Activated gamma-delta T cell treated with Interleukin-2 at 50 U/mL for 16 hours (primary cell): Measurements from ENCODE around the gene ANKMY2.

Source experiments
- DNase-seq: peaks from one replicate; pipeline ENCODE4 v3.0.0-alpha.2; 2020

Gene ANKMY2

DNA sequence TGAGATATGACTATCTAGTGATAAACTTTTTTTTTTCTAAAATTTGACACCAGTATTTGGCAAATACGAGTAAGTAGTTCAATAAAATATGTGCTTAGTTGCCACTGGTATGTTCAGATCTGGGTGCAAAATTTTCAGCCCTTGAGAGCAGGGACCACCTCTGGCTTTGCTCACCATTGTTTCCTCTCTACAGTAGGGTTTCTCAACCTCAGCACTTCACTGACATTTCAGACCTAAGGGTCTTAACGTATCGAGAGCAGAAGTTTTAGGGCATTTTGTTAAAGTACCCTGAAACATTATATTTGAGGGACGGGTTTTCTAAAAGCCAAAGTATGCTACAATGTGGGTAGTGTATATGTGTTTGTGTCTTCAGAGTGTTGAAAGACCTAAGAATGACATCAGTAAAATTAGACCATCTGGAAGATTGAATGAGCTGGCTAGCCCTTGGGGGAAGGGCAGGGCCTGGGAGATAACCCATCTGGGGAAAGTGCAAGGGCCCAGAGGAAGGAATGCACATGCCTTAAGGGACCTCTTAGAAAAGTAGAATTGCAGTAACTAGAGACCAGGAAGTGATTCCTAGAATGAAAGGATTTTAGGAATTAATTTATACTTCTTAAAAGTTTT lies 12.2 kb upstream of the ANKMY2 start:
- DNase-seq = no peak

DNA sequence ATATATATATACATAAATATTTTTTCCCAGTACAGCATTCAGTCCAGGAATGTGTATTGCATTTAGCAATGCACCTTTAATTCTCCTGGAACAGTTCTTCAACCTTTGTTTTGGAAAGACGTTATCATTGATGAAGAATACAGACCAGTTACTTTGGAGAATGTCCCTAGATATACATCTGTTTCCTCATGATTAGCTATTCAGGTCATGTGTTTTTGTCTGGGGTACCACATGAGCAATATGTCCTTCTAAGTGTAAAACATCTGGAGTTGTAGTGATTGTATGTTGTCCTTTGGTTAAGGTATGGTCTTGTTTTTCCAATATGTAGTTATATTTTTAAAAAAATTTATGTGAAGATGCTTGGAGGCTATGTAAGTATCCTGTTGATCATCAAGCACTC lies 10.6 kb upstream of the ANKMY2 start:
- DNase-seq = no peak

DNA sequence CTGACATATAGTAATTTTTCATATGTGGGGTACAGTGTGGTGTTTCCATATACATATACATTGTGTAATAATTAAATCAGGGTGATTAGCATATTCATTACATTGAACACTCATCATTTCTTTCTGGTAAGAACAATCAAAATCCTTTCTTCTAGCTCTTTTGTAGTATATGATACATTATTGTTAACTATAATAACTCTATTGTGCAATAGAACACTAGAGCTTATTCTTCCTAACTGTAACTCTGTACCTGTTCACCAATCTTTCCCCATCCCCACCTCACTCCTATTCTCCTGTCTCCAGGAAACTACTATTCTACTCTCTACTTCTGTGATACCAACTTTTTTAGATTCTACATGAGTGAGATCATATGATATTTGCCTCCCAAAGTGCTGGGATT lies 9.8 kb upstream of the ANKMY2 start:
- no peak for DNase-seq

DNA sequence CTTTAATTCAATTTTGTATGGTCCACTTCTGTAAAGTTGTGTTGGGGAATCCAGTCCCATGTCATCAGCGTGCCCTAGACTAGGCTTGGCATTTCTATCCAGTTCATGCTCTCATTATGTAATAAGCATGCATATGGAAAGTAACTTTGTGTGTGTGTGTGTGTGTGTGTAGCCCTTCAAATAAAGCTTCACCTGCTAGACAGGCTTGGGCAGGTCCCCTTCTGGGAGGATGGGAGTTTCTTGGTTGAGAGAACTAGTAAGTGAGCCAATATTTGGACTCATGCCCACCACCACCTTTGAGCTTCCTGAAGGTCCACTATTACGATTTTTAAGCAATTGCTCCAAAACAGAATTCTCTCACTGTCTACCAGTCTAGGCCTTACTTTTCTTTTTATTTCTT lies 7.3 kb upstream of the ANKMY2 start:
- no peak for DNase-seq

DNA sequence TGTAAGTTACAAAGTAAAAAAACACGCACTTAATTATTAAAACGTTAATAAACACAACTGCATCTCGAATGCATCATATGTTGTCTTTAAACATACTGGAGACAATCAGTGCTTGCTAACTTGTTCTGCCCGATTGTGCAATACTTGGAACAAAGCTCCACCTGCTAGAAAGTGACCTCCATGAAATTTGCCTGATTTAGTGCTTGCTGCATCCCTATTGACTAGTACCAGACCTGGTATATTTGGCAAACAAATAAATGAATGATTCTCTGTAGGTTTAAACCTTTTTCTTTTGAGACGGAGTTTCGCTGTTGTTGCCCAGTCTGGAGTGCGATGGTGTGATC lies 6.7 kb upstream of the ANKMY2 start:
- DNase-seq = no peak

DNA sequence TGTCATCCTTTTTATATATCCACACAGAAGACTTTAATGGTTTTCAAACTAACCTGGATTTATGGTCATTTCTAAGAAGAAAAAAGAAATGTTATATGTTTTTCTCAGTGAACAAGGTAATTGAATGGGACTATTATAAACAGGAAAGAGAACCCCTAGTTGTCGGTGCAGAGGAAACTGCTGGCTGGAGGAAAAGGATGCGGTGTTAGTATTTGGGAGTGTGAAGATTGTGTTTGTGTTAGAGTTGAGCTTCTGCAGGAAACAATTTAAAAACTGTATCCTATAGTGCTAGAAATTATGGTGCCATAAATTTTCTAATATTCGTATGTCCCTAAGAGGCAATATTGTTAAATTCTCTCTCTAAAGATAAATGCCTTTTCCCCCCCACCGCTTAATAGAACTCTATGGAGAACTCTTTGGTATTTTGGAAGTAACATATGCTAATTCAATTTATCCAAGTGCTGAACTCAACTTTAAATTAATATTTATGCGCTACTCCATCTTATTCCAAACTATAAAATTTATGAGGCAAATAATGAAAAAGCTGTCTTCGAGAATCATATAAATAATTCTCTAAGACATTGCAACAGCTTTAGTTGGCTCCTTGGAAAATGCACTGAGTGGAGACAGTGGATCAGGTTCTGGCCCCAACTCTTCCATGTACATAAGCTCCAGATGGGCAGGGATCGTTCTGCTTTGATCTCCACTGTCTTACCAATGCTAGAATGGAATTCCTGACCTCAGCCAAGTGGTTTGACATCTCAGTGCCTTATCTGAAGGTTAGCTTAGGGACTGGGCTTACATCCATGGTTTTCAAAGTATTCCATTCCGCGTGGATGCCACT lies 6.1 kb upstream of the ANKMY2 start:
- DNase-seq = no peak

DNA sequence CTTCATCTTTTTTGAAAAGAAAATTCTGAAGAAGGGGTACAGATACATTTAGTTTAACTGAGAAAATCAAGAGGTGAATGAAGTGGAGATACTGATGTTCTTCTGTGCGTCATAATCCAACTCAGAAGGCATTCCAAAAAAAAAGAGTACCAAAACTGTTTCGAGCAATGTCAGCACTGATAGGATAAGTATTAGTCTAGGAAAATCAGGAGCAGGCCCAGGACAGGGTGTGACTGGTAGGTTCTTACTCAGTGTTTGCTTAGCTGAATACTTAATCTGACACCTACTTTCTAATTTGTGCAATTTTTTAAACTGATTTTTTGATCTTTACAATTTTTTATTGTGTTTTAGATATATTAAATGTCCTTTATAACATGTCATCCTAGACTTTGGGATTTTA lies 4.7 kb upstream of the ANKMY2 start:
- DNase-seq = no peak

DNA sequence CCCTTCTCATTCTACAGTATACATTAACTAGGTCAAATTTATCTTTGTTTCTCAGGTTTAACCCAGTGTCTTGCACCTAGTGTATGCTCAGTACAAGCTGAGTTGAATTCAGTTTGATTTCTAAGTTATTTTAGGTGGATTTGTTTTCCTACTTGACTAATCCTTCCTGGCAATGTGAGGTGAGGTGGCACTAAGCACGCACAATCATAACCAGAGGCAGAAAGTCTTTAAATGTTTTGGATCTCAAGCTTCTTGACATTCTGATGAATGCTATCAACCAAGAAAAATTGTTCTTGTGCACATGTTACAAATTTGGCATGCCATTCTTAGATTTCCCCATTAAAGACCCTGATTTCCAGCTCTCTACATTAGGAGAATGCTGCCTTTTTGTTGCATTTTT lies 3.6 kb upstream of the ANKMY2 start:
- DNase-seq = no peak

DNA sequence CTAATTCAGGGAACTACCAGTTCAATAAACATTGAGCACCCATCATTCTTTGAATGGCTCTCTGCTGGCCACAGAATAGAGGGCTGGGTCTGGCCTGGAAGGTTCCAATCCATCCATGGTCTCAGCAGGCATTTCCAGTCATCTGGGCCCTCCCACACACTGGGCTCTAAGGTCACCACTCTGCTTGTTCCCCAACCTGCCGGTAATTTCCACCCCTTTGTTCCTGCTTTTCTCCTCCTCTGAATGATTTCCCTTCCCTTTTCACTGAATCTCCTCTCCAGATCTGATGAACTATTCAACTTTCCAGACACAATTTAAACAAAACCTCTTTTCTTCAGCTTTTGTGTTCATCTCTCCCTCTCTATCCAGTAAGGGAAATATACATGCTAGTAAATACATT lies 3.0 kb upstream of the ANKMY2 start:
- DNase-seq = no peak

DNA sequence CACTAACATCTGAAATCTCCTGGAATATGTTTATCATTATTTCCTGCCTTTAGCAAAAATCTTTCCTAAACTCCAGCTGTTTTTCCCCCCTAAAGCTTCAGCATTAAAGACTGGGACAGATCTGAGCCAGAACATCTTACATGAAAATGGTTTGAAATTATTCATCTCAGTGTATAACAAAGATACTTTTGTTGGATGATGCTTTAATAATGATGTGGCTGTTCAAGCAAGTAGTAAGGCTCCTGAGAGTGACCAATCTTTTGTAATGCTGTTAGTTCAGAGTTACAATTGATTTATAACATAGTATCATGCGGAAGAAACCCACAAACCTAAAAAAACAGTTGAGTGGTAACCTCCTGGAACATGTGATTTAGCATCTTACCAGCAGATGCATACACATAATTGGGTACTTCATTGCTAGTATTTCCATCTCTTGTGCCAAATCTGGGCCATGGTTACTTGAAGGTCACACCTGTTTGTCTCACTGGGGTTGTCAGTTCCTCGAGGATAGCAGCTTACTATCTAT lies 1.9 kb upstream of the ANKMY2 start:
- no peak for DNase-seq

DNA sequence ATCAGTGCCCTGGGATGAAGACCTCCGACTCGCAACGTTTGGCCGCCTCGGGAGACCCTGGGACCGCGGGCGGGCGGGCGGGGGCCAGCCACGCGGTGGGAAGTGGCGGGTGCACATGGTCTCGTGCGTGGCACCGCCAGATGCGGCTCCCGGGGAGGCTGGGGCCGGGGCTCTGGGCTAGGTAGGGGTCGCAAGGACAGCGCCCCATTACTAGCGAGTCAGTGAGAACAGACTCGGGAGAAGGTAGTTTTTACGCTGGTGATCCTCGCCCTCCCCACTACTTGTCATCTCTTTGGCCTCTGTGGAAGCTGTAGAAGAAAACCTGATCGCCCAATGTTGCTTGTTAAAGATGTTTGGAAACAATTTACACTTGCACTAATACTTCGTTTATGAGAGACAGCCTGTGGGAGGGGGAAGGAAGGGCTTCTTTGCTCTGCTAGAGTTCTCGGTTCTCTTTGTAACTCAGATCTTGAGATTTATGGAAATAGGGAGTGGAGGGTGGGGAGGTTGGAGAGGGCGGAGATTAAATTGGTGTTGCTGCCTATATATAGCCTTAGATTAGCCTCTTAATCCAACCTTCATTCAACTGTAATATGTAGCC lies 1.0 kb upstream of the ANKMY2 start:
- peak; percentile 4 for DNase-seq

DNA sequence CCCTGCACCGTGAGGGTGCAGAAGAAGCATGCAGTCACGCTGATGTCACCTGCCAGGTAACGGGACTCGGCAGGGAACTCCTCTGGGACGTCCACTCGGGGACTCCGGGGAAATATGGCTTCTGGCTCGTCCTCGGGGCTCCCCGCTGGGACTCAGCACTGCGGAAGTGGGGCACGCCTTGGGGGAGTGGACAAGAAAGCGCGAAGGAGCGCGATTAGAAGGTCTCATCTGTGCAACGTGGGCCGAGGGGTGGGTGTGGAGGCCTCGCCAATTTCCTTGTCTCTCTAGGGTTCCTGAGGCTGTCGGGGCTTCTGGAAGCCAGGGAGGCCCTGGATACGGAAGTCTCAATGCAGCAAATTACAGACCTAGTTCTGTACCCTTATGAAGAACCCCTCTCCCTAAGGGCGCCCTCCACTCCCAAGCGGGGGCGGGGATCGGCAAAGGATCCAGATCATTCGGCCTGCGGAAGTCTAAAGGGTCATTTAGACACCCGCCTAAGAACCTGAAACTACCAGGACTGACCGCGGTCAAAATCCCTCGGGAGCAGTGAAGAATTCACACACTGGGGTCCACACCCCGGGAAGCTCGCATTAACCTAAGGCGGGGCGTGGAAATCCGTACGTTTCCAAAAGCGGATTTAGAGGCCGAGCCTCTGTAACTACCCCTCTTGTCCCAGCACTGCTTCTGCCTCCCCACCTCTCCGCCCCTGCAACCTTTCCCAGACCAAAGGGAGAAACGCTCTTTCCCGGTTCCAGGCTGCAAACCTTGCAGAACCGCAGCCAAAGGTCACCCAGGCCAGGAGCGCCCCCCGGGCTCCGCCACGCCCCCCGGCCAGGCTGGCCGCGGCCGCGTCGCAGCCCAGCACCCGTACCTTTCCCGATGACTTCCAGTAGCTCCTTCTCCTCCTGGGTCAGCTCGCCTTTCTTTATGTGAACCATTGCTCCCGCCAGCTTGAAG lies 640 bp downstream of the ANKMY2 start:
- DNase-seq = peak; percentile 58

DNA sequence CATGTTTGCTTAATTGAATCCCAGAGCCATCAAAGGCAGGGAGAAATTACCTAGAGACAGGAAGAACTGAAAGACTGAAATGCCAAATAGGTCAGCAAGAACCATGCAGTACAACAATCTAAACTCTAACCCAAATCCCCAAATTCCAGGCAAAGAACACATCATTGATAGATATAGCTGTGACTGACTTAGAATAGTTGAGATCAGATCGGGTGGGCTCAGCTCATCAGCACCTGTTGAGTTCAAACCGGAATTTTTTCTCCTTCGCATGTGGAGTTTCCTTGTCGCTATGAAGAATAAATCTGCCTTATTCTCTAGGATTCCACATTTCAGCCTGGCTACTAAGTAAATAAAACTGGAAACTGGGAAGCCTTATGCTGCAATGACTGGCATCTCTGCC lies 1.4 kb downstream of the ANKMY2 start:
- no peak for DNase-seq

DNA sequence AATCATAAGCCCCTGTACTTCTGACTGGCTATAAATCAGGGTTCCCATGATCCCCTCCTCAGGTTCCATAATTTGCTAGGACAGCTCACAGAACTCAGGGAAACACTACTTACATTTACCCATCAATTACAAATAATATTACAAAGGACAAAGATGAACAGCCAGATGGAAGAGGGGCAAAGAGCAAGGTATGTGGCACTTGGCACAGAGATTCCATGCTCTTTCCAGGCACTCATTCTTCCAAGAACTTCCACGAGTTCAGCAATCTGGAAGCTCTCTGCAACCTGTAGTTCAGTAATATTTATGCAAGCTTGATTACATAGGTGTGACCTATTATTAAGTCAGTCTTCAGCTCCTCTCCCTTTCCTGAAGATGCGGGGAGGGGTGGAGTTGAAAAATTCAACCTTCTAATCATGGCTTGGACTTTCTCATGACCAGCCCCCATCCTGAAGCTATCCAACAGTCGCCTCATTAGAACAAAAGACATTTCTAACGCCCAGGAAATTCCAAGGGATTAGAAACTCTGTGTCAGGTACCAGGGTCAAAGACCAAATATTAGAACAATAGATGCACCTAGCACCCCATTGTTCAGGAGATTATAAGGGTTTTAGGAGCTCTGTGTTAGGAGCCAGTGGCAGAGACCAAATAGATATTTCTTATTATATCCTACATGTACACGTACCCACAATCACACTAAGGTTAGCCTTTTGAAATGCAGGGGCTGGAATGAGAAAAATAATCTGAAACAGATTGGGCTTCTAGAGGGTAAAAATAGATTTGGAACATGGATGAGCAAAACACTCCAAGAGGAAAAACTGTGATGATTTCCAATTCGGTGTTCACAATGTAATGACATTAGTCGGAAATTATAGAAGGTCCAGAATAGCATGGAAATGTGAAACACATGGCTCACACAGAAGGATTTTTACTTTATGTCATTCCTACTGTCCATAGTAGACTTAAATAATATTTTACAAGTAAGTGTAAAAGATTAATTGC lies 7.0 kb downstream of the ANKMY2 start:
- DNase-seq = no peak

DNA sequence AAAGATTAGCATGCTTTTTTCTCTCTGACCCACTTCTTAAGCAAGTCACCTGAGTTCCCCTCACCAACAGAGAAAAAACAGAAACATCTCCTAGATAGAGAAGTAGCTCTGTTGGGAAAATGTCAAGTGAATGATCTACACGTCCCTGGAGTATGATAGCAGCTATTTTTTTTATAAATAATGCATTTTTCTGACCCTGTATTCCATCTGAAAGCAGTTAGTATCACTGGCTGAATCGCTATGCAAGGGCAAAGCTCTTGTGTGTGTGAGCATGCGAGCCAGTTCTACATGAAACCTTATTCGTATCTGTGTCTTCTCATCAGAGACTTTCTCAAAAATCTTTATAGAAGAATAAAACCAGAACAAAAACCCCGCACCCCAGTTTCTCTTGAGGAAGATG lies 8.2 kb downstream of the ANKMY2 start:
- DNase-seq = no peak

DNA sequence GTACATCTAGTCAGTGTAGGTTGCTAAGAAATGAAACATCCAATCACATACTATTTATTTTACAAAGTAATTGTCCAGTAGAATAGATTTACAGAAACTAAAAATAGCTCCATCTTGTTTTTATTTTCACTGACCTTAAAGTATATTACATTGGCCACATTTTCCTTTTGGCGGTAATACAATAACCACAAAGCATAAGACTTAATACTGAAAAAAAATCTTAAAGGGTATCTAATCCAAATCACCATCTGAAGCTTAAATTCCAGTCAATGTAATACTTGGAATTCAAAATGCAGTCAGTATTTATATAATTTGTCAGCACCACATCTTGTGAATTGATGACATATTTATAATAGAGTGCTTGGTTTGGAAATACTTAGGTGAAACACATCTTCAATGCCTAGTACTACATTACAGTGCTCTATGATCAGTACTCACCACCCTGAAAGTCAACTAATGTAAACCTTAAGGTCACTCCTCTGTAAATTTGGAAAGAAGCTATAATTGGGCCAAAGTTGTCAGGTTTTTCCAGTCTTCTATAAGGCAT lies 8.9 kb downstream of the ANKMY2 start:
- DNase-seq = no peak

DNA sequence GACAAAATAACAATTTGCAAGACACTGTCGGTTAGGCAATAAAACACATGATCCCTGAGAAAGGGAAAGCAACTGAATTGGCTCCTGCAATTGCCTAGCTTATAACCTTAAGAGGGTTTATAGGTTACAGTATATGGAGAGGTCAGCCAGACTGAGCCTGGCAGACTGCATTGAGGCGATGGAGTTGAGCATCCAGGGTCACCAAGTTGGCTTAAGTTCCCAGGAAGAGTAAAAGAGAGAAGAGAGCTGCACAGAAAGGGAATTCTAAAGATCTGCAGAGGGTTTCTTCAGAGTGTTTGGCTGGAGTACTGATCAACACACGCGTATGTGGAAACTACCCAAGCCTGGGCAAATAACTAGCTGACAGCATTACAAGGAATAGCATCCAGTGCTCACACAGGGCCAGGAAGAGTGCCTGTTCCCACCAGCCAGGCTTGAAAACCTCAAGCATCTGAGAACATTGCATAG lies 11.2 kb downstream of the ANKMY2 start:
- no peak for DNase-seq

DNA sequence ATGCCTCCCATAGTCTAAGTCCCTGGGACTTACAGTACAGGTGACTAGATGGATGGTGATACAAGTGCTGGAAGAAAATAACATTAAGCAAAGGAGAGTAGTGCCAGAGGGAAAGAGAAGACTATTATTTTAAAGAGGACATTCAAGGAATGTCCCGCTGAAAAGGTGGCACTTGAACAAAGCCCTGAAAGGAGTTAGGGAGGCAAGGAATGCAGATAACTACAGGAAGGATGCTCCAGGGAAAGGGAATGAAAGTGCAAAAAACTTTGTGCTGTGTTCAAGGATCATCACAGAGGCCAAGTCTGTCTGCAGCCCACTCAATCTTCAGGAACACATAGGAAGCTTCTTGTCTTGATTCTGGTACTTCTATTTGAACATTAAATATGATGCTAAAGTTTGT lies 14.9 kb downstream of the ANKMY2 start:
- DNase-seq = no peak

DNA sequence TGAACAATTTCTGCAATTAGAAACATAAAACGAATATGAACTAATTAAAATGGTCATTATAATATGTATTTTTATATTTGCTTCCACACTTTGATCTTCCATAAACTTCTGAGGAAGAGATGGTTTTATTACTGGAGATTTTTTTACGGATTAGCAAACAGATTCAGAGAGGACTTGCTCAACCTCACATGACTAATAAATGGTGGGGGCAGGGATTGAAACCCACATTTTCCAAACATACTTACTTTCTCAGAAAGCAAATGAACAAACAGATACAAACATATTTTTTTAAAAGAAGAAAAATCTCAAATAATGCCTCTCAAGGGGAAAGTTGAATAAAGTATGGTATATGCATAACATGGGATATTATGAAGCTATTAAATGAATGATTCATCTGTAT lies 18.3 kb downstream of the ANKMY2 start:
- no peak for DNase-seq

DNA sequence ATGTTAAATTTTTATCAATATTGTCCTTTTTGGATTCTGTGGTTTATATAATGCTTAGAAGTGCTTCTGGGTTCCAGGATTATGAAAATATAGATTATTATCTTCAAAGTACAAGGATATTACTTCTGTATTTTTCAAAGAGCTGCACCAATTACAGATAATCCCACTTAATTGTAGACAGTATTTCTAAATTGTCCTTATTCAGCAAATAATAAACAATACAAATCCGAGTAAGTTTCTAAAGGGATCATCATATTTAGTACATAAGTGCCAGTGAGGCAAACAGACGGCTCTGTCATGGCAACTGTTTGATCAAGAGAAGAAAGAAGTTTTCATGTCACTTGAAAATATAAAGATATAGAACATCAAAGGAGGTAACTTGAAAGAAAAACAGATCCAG lies 19.2 kb downstream of the ANKMY2 start:
- DNase-seq = no peak

DNA sequence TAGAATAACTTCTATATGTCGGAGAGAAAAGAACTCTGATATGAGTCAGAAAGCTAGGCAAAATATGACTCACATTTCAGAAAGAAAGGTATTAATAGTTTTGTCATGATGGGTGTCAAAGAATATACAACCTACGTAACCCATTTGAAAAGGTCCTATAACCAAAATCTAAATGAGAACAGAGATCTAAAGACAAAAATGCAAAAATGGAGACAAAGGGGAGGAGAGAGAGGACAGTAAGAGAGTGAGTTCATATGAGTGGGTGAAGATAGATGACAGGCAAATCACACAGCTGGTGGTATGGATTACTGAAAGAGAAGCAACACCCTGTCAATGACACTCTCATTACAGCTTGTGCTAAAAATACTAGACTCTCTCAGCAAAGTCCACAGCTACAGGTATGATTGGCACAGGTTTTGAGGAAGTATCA lies 25.6 kb downstream of the ANKMY2 start:
- DNase-seq = no peak
